Epithelial cell of esophagus (primary cell): Measurements from ENCODE around the gene NFIA.

Experiments used
- DNase-seq: peaks from one replicate; pipeline ENCODE4 v3.0.0; 2010; ENCODE audit warnings: low read depth
- H3K4me3 ChIP-seq: 2 replicates; pipeline ENCODE4 v1.5.1; 2011; ENCODE audit warnings: mild to moderate bottlenecking, low read length, control low read depth
- CTCF ChIP-seq: IDR thresholded peaks from 2 replicates; pipeline ENCODE4 v1.5.1; 2011; ENCODE audit warnings: low read depth, mild to moderate bottlenecking, low read length, control low read depth, inconsistent platforms; ENCODE audit not compliant: insufficient read depth; ENCODE audit errors: missing control alignments

NFIA gene

GRCh38 chr1:61081686-61082310, 563 bp upstream of the NFIA start:
- peak; percentile 54 for DNase-seq
- TF ChIP-seq CTCF, result no peak

DNA sequence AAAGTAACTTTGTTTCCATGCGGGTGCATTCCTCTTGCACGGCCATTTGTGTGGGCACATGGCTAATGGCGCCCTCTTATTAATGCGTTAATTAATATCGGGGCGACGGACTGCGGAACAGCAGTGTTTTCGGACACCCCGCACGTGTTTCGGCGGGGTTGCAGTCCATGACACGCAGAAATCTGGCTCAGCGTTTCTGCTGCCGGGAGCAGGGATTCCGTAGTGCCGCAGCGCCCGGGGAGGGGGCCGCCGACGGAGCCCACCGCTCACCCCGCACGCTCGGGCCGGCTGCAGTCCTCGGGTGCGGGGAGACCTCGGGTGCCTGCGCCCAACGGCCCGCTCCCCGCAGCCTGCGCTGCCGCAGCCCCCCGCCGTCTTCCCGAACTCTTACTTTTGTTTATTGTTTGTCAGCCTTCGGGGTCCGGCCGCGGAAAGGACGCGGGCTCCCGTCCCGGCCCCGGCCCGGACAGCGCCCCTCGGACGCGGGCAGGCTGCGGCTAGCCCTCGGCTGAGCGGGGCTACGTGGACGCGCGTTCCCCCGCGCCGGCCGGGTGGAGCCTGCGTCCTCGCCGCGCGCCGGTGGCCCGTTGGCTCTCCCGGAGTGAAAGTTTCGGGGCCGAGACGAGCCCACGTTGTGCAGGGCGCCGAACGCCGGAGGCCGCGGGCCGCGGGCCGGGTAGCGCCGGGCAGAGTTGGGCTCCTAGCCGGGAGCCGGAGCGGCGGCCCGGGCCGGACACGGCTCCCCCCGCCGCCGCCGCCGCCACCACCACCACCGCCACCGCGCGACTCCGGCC, 849 bp downstream of the NFIA start:
- H3K4me3 ChIP-seq, result peak overlapping the region; percentile 85
- DNase-seq, result peak; percentile 30
- no peak for TF ChIP-seq CTCF

More at GRCh38 chr1:61081686-61082310, 563 bp upstream of the NFIA start:
- peak overlapping the region; percentile 85 for H3K4me3 ChIP-seq

DNA sequence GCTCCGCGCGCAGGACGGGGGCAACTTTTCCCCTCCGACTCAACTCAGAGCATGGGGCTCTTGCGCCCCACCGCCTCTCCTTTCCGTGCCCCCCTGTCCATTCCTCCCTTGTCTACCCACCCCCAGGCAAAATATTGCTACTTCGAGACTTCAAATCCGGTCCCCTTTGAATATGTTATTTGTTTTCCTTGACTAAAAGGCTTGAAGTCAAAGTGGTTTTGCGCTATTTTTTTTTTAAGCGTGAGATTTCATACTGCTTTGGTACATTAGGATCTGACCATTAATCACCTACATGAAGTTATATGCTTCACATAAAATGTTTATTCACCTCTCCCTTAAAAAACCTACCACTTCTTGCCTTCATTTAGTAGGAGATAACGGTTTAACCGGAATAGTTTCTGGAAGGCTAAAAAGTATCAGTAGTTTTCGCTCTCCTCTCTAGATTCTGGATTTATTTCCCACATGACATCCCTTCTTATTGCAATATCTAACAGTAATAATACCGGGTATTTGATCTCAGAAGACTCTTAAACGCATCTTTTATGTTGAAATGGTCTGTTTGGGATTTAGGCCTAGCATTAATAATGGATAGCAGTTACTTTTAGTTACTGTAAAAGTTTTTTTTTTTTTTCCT, 1.6 kb downstream of the NFIA start:
- TF ChIP-seq CTCF, result no peak
- H3K4me3 ChIP-seq, result peak overlapping the region; percentile 85
- DNase-seq, result no peak

- TF ChIP-seq CTCF, result no peak
- DNase-seq, result no peak
- H3K4me3 ChIP-seq, result peak overlapping the region; percentile 85
Observed at GRCh38 chr1:61084491-61085031, 2.2 kb downstream of the NFIA start.

GRCh38 chr1:61085206-61085982, 3.0 kb downstream of the NFIA start:
- TF ChIP-seq CTCF, result no peak
- DNase-seq, result no peak
- peak overlapping the region; percentile 85 for H3K4me3 ChIP-seq

- H3K4me3 ChIP-seq, result no peak overlapping the region
- TF ChIP-seq CTCF, result no peak
- no peak for DNase-seq
Observed at GRCh38 chr1:61085983-61086644, 3.8 kb downstream of the NFIA start.
